SK-N-SH (cell line): ENCODE results near the gene LSM14B. TPM values are rescaled to one million over a fixed set of nuclear protein-coding genes. Genes with fewer than 3 reads are reported as not detected.
A peak's percentile ranks its signal among the peaks of the same experiment; 100 is the strongest.

Source experiments
- CTCF ChIA-PET: fragments of 300-600, 350-600 bp; formaldehyde crosslinking; extraction: SDS; loops from one replicate; lab custom pipeline; 2021; lab: Yijun Ruan, JAX
- POLR2A ChIA-PET: fragments of 350-600 bp; sonication (Branson Sonifier 250); formaldehyde crosslinking; extraction: SDS; loops from one replicate; lab custom pipeline; 2020; ENCODE audit warnings: antibody characterized with exemption, inconsistent platforms; lab: Yijun Ruan, JAX
- DNase-seq: peaks from one replicate; pipeline ENCODE4 v3.0.0; 2012
- H2AFZ ChIP-seq: fragments of 200-600 bp; sonication (generic); 2 replicates; pipeline ENCODE4 v1.8.1; 2016; ENCODE audit warnings: antibody characterized with exemption, mild to moderate bottlenecking, low read depth
- H3F3A ChIP-seq: fragments of 200-600 bp; sonication (generic); replicated peaks from 2 replicates; pipeline ENCODE3; 2016; ENCODE audit warnings: antibody characterized with exemption, mild to moderate bottlenecking; ENCODE audit not compliant: insufficient read depth
- H3K27ac ChIP-seq, 2 experiments: fragments of 200-500 bp in 1 of 2; fragments of 200-600 bp in 1 of 2; sonication (Bioruptor generic) in 1 of 2; sonication (generic), shearing (Covaris generic) in 1 of 2; 2 replicates each; pipeline versions ENCODE4 v1.5.1 to v1.6.1; 2014 to 2016; ENCODE audit warnings: low read depth in 2 of 2, inconsistent platforms in 1 of 2, low read length in 1 of 2, mild to moderate bottlenecking in 1 of 2, mixed read lengths in 1 of 2
- H3K27me3 ChIP-seq: fragments of 200-600 bp; sonication (generic), shearing (Covaris generic); 2 replicates; pipeline ENCODE4 v1.6.1; 2016; ENCODE audit warnings: mixed run types; ENCODE audit not compliant: insufficient read depth
- H3K36me3 ChIP-seq, 2 experiments: fragments of 200-500 bp in 1 of 2; fragments of 200-600 bp in 1 of 2; sonication (Bioruptor generic) in 1 of 2; sonication (generic) in 1 of 2; replicated peaks in 1 of 2; 2 replicates each; pipeline versions ENCODE3 to v1.5.1; 2014 to 2016; ENCODE audit warnings: low read length in 1 of 2, mild to moderate bottlenecking in 1 of 2; ENCODE audit not compliant: insufficient read depth in 2 of 2, control insufficient read depth in 1 of 2
- H3K4me1 ChIP-seq, 2 experiments: fragments of 200-500 bp in 1 of 2; fragments of 200-600 bp in 1 of 2; sonication (Bioruptor generic) in 1 of 2; sonication (generic), shearing (Covaris generic) in 1 of 2; 2 replicates each; pipeline versions ENCODE4 v1.5.1 to v1.6.1; 2014 to 2016; ENCODE audit warnings: low read depth in 1 of 2, low read length in 1 of 2, mixed run types in 1 of 2; ENCODE audit not compliant: insufficient read depth in 2 of 2, control insufficient read depth in 1 of 2
- H3K4me2 ChIP-seq: fragments of 200-600 bp; sonication (generic), shearing (Covaris generic); 2 replicates; pipeline ENCODE4 v1.6.1; 2017; ENCODE audit warnings: mixed run types
- H3K4me3 ChIP-seq, 2 experiments: fragments of 200-500 bp in 1 of 2; fragments of 200-600 bp in 1 of 2; sonication (Bioruptor generic) in 1 of 2; sonication (generic), shearing (Covaris generic) in 1 of 2; 2 replicates each; pipeline versions ENCODE4 v1.5.1 to v1.8.1; 2014 to 2016; ENCODE audit warnings: low read depth in 2 of 2, inconsistent platforms in 1 of 2, low read length in 1 of 2, mild to moderate bottlenecking in 1 of 2, mixed read lengths in 1 of 2, moderate library complexity in 1 of 2
- H3K79me2 ChIP-seq: fragments of 200-600 bp; sonication (generic); 2 replicates; pipeline ENCODE4 v1.8.1; 2017; ENCODE audit warnings: mild to moderate bottlenecking; ENCODE audit not compliant: insufficient read depth
- H3K9ac ChIP-seq: fragments of 200-600 bp; sonication (generic); 2 replicates; pipeline ENCODE4 v1.6.1; 2017; ENCODE audit warnings: mixed run types
- H3K9me2 ChIP-seq: fragments of 200-600 bp; sonication (generic); 2 replicates; pipeline ENCODE4 v1.6.1; 2017; ENCODE audit warnings: mixed run types
- H3K9me3 ChIP-seq: fragments of 200-600 bp; sonication (generic); 2 replicates; pipeline ENCODE4 v1.6.1; 2017; ENCODE audit warnings: mixed run types, mild to moderate bottlenecking, moderate library complexity
- H4K20me1 ChIP-seq: fragments of 200-600 bp; sonication (generic); 2 replicates; pipeline ENCODE4 v1.6.1; 2017; ENCODE audit warnings: mild to moderate bottlenecking, mixed run types; ENCODE audit not compliant: insufficient read depth
- CHD2 ChIP-seq: fragments of 150-350 bp; IDR thresholded peaks from 2 replicates; pipeline ENCODE4 v1.6.1; 2018; ENCODE audit warnings: low read length; ENCODE audit not compliant: partially characterized antibody
- GATA2 ChIP-seq: sonication (generic); formaldehyde crosslinking; IDR thresholded peaks from 2 replicates; pipeline ENCODE4 v1.5.0; 2020; ENCODE audit warnings: mild to moderate bottlenecking, missing genetic modification reagents
- JUND ChIP-seq: IDR thresholded peaks from 2 replicates; pipeline ENCODE4 v1.4.0; 2012
- MAX ChIP-seq: IDR thresholded peaks from 2 replicates; pipeline ENCODE4 v1.4.0; 2012; ENCODE audit warnings: low read depth
- PBX3 ChIP-seq: IDR thresholded peaks from 2 replicates; pipeline ENCODE4; 2012
- REST ChIP-seq: IDR thresholded peaks from 2 replicates; pipeline ENCODE4 v1.6.1; 2012; ENCODE audit warnings: mild to moderate bottlenecking, low read depth, low read length, moderate library complexity
- TEAD4 ChIP-seq: IDR thresholded peaks from 2 replicates; pipeline ENCODE4 v1.4.0; 2012; ENCODE audit warnings: mild to moderate bottlenecking, borderline replicate concordance; ENCODE audit not compliant: insufficient read depth
- USF1 ChIP-seq: IDR thresholded peaks from 2 replicates; pipeline ENCODE4 v1.4.0; 2012; ENCODE audit warnings: low read depth, borderline replicate concordance
- YY1 ChIP-seq: IDR thresholded peaks from 2 replicates; pipeline ENCODE4 v1.4.0; 2012; ENCODE audit warnings: low read depth, mild to moderate bottlenecking
- WGBS: methylation state at CpG from one replicate; pipeline ENCODE4 v1.1.6; 2017; ENCODE audit warnings: low lambda C conversion rate; 5-methylcytosine and 5-hydroxymethylcytosine counted together
- polyA plus RNA-seq, 3 experiments: library from polyadenylated mRNA; depleted of rRNA; stranded (reverse); fragments of >200 nt; gene quantifications; 2 replicates each; pipeline ENCODE4 v1.2.3, GENCODE V29; 2012

LSM14B gene
- polyA plus RNA-seq, 1 of the 3 experiments (the other 2 are of a cell fraction): 64.6 TPM

GRCh38 chr20:62120365-62120762 is 1.9 kb upstream of the LSM14B start (continued):
- TF ChIP-seq REST: no peak

- CTCF ChIA-PET: interaction anchor here (0.8 to 1.4 kb wide), 5 partner anchors 15 to 110 kb away, joined by 3 to 8 read pairs (median 3); no protein-coding TSS in a partner anchor
- WGBS: 37% methylated on average over 43 of the region's 45 CpGs
- DNase-seq: no peak
Measured at GRCh38 chr20:62120990-62121775, 1.1 kb upstream of the LSM14B start.

More at GRCh38 chr20:62120990-62121775, 1.1 kb upstream of the LSM14B start:
- Histone ChIP-seq H3K9me3 (no peaks in the 10 kb centered on the region), H3K4me3 (peak overlapping the region; percentile 54 to 71)
- POLR2A ChIA-PET: interaction anchor here (0.7 to 3.8 kb wide), 9 partner anchors 8 to 101 kb away, joined by 3 to 41 read pairs (median 4); partner anchors contain the start of genes PSMA7, SS18L1 and TAF4
- TF ChIP-seq USF1: no peak
- TF ChIP-seq TEAD4: no peak
- TF ChIP-seq MAX: peak; percentile 16; the same call in 1 of the 2 replicates
- peak; percentile 54 for TF ChIP-seq CHD2
- TF ChIP-seq GATA2: no peak
- no peak for TF ChIP-seq PBX3
- TF ChIP-seq JUND: no peak
- no peak for TF ChIP-seq YY1
- TF ChIP-seq, all 33 proteins: peak for 2
- Histone ChIP-seq H4K20me1 (peaks cover 26% of the 10 kb centered on the region), H3K4me1 (peaks cover 9 to 31% of the 10 kb centered on the region in 2 experiments; a peak in 3 of 4 replicates), H3K9me2 (no peaks in the 10 kb centered on the region), H3K27ac (peak overlapping the region; percentile 85 to 86), H3K27me3 (no peaks in the 10 kb centered on the region), H3K79me2 (peaks cover 34% of the 10 kb centered on the region), H3K4me2 (peak overlapping the region; percentile 92), H3F3A (peaks cover 6% of the 10 kb centered on the region), H3K9ac (peak overlapping the region; percentile 74), H3K36me3 (peaks cover 8 to 16% of the 10 kb centered on the region in 2 experiments), H2AFZ (peak overlapping the region; percentile 96)
